Stimulated activated CD4-positive, alpha-beta T cell treated with anti-CD3 and anti-CD28 coated beads, Interleukin-12 subunit alpha, Interleukin-12 subunit beta, amount 100 ng/mL, for 4 hours (primary cell): ENCODE data around the gene OR11H1.
"Not testable (repeated sequence)": the region's sequence is repeated elsewhere in the genome, so short reads cannot be mapped to it uniquely, and the experiment has no call there.

Source experiments
- DNase-seq: peaks from one replicate; pipeline ENCODE4 v3.0.0-alpha.2; 2020

Gene OR11H1

GRCh38 chr22:15527892-15528291, at the start of gene OR11H1:
Gene OR11H1, plus strand, starts transcription at chr22:15528192. Its CDS starts 0 bp downstream, at chr22:15528192.
- DNase-seq = not testable (repeated sequence)

- DNase-seq = not testable (repeated sequence)
Measured at GRCh38 chr22:15509967-15510366, 18.0 kb upstream of the OR11H1 start.

- not testable (repeated sequence) for DNase-seq
Measured at GRCh38 chr22:15515896-15516295, 12.1 kb upstream of the OR11H1 start.

GRCh38 chr22:15553767-15554166, 25.8 kb downstream of the OR11H1 start:
- not testable (repeated sequence) for DNase-seq

GRCh38 chr22:15563461-15563860, 35.5 kb downstream of the OR11H1 start:
- DNase-seq = not testable (repeated sequence)

- not testable (repeated sequence) for DNase-seq
Measured at GRCh38 chr22:15565063-15565462, 37.1 kb downstream of the OR11H1 start.
